HCT116 (cell line): ENCODE results near the gene HOXA1. TPM values are rescaled to one million over a fixed set of nuclear protein-coding genes. Genes with fewer than 3 reads are reported as not detected.

ENCODE experiments used
- ATAC-seq: fragments of 200-7000 bp; cut with Tn5 transposase; 2 replicates; pipeline ENCODE4 v1.9.1; 2020; ENCODE audit warnings: mild to moderate bottlenecking, moderate library complexity
- BruUV-seq: library from RNA; stranded (reverse); fragments of 400-500 nt; replicated peaks from 2 replicates; lab custom pipeline; 2021; lab: Mats Ljungman, UMichigan
- CTCF ChIA-PET: fragments of 300-600 bp; sonication (Branson Sonifier 250); formaldehyde crosslinking; loops from one replicate; lab custom pipeline; 2021; ENCODE audit warnings: antibody characterized with exemption; lab: Charles Lee
- POLR2A ChIA-PET: fragments of 300-600, 350-600 bp; sonication (Branson Sonifier 250); formaldehyde crosslinking; loops from one replicate; lab custom pipeline; 2021; ENCODE audit warnings: antibody characterized with exemption; lab: Charles Lee
- RAD21 ChIA-PET, 2 experiments: fragments of 300-600 bp; sonication (Branson Sonifier 250); formaldehyde crosslinking; loops; one replicate each; lab custom pipeline; 2023; ENCODE audit warnings: low total read pairs in 2 of 2; ENCODE audit not compliant: uncharacterized antibody in 2 of 2, unreplicated experiment in 2 of 2, low non-redundant PET in 1 of 2; lab: Charles Lee
- DNase-seq: peaks from one replicate; pipeline ENCODE4 v3.0.0-alpha.2; 2010; ENCODE audit warnings: low read depth, low spot score
- H2AFZ ChIP-seq: fragments of 200-600 bp; shearing (Covaris generic), sonication (generic); 2 replicates; pipeline ENCODE4 v1.6.1; 2017; ENCODE audit warnings: low read depth, mixed run types, mixed read lengths, antibody characterized with exemption, low read length; ENCODE audit not compliant: poor library complexity, severe bottlenecking
- H3K27ac ChIP-seq: 2 replicates; pipeline ENCODE4 v1.5.1; 2012; ENCODE audit warnings: low read depth, low read length
- H3K27me3 ChIP-seq: fragments of 200-600 bp; sonication (generic); 2 replicates; pipeline ENCODE4 v1.6.1; 2016; ENCODE audit warnings: mixed run types, low read length, mixed read lengths; ENCODE audit not compliant: insufficient read depth
- H3K36me3 ChIP-seq, 2 experiments: fragments of 200-500 bp in 1 of 2; fragments of 200-600 bp in 1 of 2; sonication (Bioruptor generic) in 1 of 2; sonication (generic) in 1 of 2; 2 replicates each; pipeline versions ENCODE4 v1.5.1 to v1.6.1; 2014 to 2016; ENCODE audit warnings: low read length in 2 of 2, inconsistent platforms in 1 of 2, mixed read lengths in 1 of 2, mixed run types in 1 of 2; ENCODE audit not compliant: insufficient read depth in 2 of 2, control insufficient read depth in 1 of 2
- H3K4me1 ChIP-seq, 2 experiments: fragments of 200-600 bp in 1 of 2; sonication (generic) in 1 of 2; 2 replicates each; pipeline versions ENCODE4 v1.5.1 to v1.6.1; 2012 to 2017; ENCODE audit warnings: low read length in 2 of 2, inconsistent platforms in 1 of 2, mild to moderate bottlenecking in 1 of 2, mixed read lengths in 1 of 2, mixed run types in 1 of 2, moderate library complexity in 1 of 2; ENCODE audit not compliant: insufficient read depth in 2 of 2, control insufficient read depth in 1 of 2
- H3K4me2 ChIP-seq: fragments of 200-600 bp; sonication (generic); 2 replicates; pipeline ENCODE4 v1.6.1; 2017; ENCODE audit warnings: mixed run types, low read length, mixed read lengths
- H3K4me3 ChIP-seq, 2 experiments: fragments of 200-600 bp in 1 of 2; sonication (generic) in 1 of 2; replicated peaks in 1 of 2; 2 replicates each; pipeline ENCODE4 v1.5.1; 2011 to 2016; ENCODE audit warnings: low read length in 2 of 2, control low read depth in 1 of 2, low read depth in 1 of 2, mild to moderate bottlenecking in 1 of 2, mixed read lengths in 1 of 2, mixed run types in 1 of 2
- H3K79me2 ChIP-seq: fragments of 200-600 bp; sonication (generic); 2 replicates; pipeline ENCODE4 v1.6.1; 2017; ENCODE audit warnings: mild to moderate bottlenecking, mixed run types, low read length, moderate library complexity, mixed read lengths; ENCODE audit not compliant: insufficient read depth
- H3K9ac ChIP-seq: fragments of 200-600 bp; sonication (generic); 2 replicates; pipeline ENCODE4 v1.6.1; 2016; ENCODE audit warnings: low read length, mixed read lengths
- H3K9me2 ChIP-seq: fragments of 200-600 bp; sonication (generic), shearing (Covaris generic); 2 replicates; pipeline ENCODE4 v1.6.1; 2017; ENCODE audit warnings: mixed run types, mild to moderate bottlenecking, moderate library complexity; ENCODE audit not compliant: insufficient read depth
- H3K9me3 ChIP-seq, 2 experiments: fragments of 200-500 bp in 1 of 2; fragments of 200-600 bp in 1 of 2; sonication (Bioruptor generic) in 1 of 2; sonication (generic) in 1 of 2; 2 replicates each; pipeline ENCODE4 v1.6.1; 2014 to 2017; ENCODE audit warnings: low read length in 2 of 2, mixed read lengths in 2 of 2, inconsistent platforms in 1 of 2, low read depth in 1 of 2, mild to moderate bottlenecking in 1 of 2, mixed run types in 1 of 2, moderate library complexity in 1 of 2; ENCODE audit not compliant: control insufficient read depth in 1 of 2, insufficient read depth in 1 of 2
- H4K20me1 ChIP-seq: fragments of 200-600 bp; sonication (generic), shearing (Covaris generic); 2 replicates; pipeline ENCODE4 v1.6.1; 2017; ENCODE audit warnings: mixed run types, mild to moderate bottlenecking, moderate library complexity; ENCODE audit not compliant: insufficient read depth
- CBX3 ChIP-seq: IDR thresholded peaks from 2 replicates; pipeline ENCODE4 v1.6.1; 2012; ENCODE audit warnings: low read depth
- CEBPB ChIP-seq: IDR thresholded peaks from 2 replicates; pipeline ENCODE4 v1.6.1; 2012; ENCODE audit warnings: low read depth
- EGR1 ChIP-seq: IDR thresholded peaks from 2 replicates; pipeline ENCODE4 v1.6.1; 2012; ENCODE audit warnings: low read depth
- ELF1 ChIP-seq: IDR thresholded peaks from 2 replicates; pipeline ENCODE4 v1.6.1; 2012; ENCODE audit warnings: low read depth, borderline replicate concordance
- EZH2 ChIP-seq: fragments of 200-600 bp; sonication (generic); IDR thresholded peaks from 2 replicates; pipeline ENCODE4 v1.6.1; 2017; ENCODE audit warnings: antibody characterized with exemption, mixed run types
- EZH2phosphoT487 ChIP-seq: fragments of 200-600 bp; IDR thresholded peaks from 2 replicates; pipeline ENCODE4 v1.6.1; 2018; ENCODE audit warnings: antibody characterized with exemption, borderline replicate concordance
- FOSL1 ChIP-seq: IDR thresholded peaks from 2 replicates; pipeline ENCODE4 v1.6.1; 2012; ENCODE audit warnings: low read depth
- JUND ChIP-seq: IDR thresholded peaks from 2 replicates; pipeline ENCODE4 v1.6.1; 2012
- POLR2AphosphoS5 ChIP-seq: IDR thresholded peaks from 2 replicates; pipeline ENCODE4 v1.6.1; 2011; ENCODE audit warnings: mild to moderate bottlenecking, low read depth, low read length, moderate library complexity
- RAD21 ChIP-seq: IDR thresholded peaks from 2 replicates; pipeline ENCODE4 v1.6.1; 2012; ENCODE audit warnings: low read depth, mild to moderate bottlenecking
- SIN3A ChIP-seq: IDR thresholded peaks from 2 replicates; pipeline ENCODE4 v1.6.1; 2012; ENCODE audit warnings: low read depth
- TCF7L2 ChIP-seq: IDR thresholded peaks from 2 replicates; pipeline ENCODE4 v1.7.0; 2011; ENCODE audit warnings: borderline replicate concordance, inconsistent platforms; ENCODE audit not compliant: insufficient read depth, insufficient read length; ENCODE audit errors: extremely low read depth
- YY1 ChIP-seq: IDR thresholded peaks from 2 replicates; pipeline ENCODE4 v1.6.1; 2011; ENCODE audit warnings: low read length, low read depth, moderate library complexity, mild to moderate bottlenecking; ENCODE audit not compliant: insufficient replicate concordance; ENCODE audit errors: extremely low read depth
- ZFX ChIP-seq: fragments of 450-650 bp; IDR thresholded peaks from 2 replicates; pipeline ENCODE4 v1.6.1; 2017
- intact Hi-C: fragments of 100-400 bp; cut with micrococcal nuclease; formaldehyde crosslinking; loops from 2 replicates; pipeline ENCODE4 v1.10.0; 2022
- total RNA-seq: library from RNA; stranded (reverse); gene quantifications from one replicate; pipeline ENCODE4 v1.2.1, GENCODE V29; 2021; ENCODE audit not compliant: unreplicated experiment
- TF ChIP-seq, protein P1 (sequence below): IDR thresholded peaks from 2 replicates; pipeline ENCODE4 v1.6.1; 2012
- TF ChIP-seq, protein P2 (sequence below), 3 experiments: fragments of 200-600 bp in 1 of 3; sonication (generic) in 1 of 3; IDR thresholded peaks in 2 of 3; conservative IDR thresholded peaks in 1 of 3; 2 replicates each; pipeline ENCODE4 v1.5.1; 2012 to 2017; ENCODE audit warnings: low read depth in 2 of 3, low read length in 2 of 3, antibody characterized with exemption in 1 of 3, borderline replicate concordance in 1 of 3, control low read depth in 1 of 3, mild to moderate bottlenecking in 1 of 3, mixed read lengths in 1 of 3, mixed run types in 1 of 3, moderate library complexity in 1 of 3; ENCODE audit not compliant: insufficient read depth in 1 of 3
- TF ChIP-seq, protein P3 (sequence below): IDR thresholded peaks from 2 replicates; pipeline ENCODE4 v1.6.1; 2011; ENCODE audit warnings: mild to moderate bottlenecking, low read length, moderate library complexity; ENCODE audit not compliant: insufficient replicate concordance; ENCODE audit errors: extremely low read depth
- TF ChIP-seq, protein P4 (sequence below): IDR thresholded peaks from 2 replicates; pipeline ENCODE4 v1.6.1; 2012
- TF ChIP-seq, protein P5 (sequence below): IDR thresholded peaks from 2 replicates; pipeline ENCODE4 v1.6.1; 2012; ENCODE audit warnings: low read depth

The HOXA1 gene
- total RNA-seq, 1 experiment from 2014 or later, result 2.8 TPM

DNA sequence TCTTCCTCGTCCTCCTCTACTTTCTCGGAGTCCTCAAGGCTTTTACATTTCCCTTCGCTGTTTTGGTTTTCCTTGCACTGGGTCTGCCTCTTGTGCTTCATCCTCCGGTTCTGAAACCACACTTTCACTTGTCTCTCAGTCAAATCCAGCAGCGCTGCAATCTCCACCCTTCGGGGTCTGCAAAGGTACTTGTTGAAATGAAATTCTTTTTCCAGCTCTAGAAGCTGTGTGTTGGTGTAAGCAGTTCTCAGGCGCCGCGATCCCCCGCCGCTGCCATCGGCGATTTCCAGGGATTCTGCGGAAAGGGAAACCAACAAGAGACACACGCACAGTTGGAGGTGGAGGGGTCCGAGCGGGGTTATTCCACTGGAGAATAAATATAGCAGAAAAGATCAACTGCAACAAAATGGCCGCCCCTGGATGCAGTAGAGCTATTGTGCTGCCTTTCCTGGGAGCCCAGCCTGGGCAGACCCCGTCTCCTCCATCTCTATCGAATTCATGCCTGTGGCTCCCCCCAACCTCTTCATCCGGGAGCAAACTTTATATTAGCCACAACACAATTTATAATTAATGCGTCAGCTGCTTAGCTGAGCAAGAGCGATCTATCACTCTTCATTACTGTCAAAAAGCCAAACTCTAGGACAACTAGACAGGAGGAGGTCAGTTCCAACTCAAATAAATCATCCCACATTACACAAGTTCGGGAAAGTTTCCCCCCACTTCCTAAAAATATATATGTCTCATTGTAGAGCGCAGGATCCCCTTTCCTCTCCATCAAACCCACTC is 5.6 kb upstream of the HOXA1 start:
- Histone ChIP-seq H3K9me2 (no peaks in the 10 kb centered on the region), H4K20me1 (no peaks in the 10 kb centered on the region), H3K9me3 (no peaks in the 10 kb centered on the region), H3K27ac (no peak overlapping the region), H2AFZ (no peak overlapping the region), H3K4me2 (no peak overlapping the region), H3K36me3 (no peaks in the 10 kb centered on the region), H3K27me3 (no peaks in the 10 kb centered on the region), H3K79me2 (peaks cover 25% of the 10 kb centered on the region), H3K4me1 (peaks cover 8 to 10% of the 10 kb centered on the region in 2 experiments; a peak in 3 of 4 replicates), H3K4me3 (no peak overlapping the region), H3K9ac (no peak overlapping the region)
- RAD21 ChIA-PET, result no interaction called here
- POLR2A ChIA-PET, result no interaction called here
- DNase-seq, result no peak
- ATAC-seq, result no peak
- TF ChIP-seq TCF7L2 (no peak), SIN3A (no peak), CBX3 (no peak), FOSL1 (no peak), CEBPB (no peak), ELF1 (no peak), EZH2 (no peak), ZFX (no peak), EGR1 (no peak), EZH2phosphoT487 (no peak), JUND (no peak), POLR2AphosphoS5 (no peak), RAD21 (no peak), YY1 (no peak)
- TF ChIP-seq, protein P1, sequence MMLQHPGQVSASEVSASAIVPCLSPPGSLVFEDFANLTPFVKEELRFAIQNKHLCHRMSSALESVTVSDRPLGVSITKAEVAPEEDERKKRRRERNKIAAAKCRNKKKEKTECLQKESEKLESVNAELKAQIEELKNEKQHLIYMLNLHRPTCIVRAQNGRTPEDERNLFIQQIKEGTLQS, result no peak
- TF ChIP-seq, protein P2, sequence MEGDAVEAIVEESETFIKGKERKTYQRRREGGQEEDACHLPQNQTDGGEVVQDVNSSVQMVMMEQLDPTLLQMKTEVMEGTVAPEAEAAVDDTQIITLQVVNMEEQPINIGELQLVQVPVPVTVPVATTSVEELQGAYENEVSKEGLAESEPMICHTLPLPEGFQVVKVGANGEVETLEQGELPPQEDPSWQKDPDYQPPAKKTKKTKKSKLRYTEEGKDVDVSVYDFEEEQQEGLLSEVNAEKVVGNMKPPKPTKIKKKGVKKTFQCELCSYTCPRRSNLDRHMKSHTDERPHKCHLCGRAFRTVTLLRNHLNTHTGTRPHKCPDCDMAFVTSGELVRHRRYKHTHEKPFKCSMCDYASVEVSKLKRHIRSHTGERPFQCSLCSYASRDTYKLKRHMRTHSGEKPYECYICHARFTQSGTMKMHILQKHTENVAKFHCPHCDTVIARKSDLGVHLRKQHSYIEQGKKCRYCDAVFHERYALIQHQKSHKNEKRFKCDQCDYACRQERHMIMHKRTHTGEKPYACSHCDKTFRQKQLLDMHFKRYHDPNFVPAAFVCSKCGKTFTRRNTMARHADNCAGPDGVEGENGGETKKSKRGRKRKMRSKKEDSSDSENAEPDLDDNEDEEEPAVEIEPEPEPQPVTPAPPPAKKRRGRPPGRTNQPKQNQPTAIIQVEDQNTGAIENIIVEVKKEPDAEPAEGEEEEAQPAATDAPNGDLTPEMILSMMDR (IDR thresholded peaks at IDR 0.05 in 2 of 3, conservative IDR thresholded peaks at IDR 0.05 in 1 of 3; ENCODE audit: borderline replicate concordance in 1 of 3, insufficient read depth in 1 of 3, low read depth in 2 of 3, low read length in 2 of 3), result no peak
- TF ChIP-seq, protein P3, sequence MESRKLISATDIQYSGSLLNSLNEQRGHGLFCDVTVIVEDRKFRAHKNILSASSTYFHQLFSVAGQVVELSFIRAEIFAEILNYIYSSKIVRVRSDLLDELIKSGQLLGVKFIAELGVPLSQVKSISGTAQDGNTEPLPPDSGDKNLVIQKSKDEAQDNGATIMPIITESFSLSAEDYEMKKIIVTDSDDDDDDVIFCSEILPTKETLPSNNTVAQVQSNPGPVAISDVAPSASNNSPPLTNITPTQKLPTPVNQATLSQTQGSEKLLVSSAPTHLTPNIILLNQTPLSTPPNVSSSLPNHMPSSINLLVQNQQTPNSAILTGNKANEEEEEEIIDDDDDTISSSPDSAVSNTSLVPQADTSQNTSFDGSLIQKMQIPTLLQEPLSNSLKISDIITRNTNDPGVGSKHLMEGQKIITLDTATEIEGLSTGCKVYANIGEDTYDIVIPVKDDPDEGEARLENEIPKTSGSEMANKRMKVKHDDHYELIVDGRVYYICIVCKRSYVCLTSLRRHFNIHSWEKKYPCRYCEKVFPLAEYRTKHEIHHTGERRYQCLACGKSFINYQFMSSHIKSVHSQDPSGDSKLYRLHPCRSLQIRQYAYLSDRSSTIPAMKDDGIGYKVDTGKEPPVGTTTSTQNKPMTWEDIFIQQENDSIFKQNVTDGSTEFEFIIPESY, result no peak
- TF ChIP-seq, protein P4, sequence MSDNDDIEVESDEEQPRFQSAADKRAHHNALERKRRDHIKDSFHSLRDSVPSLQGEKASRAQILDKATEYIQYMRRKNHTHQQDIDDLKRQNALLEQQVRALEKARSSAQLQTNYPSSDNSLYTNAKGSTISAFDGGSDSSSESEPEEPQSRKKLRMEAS, result no peak
- TF ChIP-seq, protein P5, sequence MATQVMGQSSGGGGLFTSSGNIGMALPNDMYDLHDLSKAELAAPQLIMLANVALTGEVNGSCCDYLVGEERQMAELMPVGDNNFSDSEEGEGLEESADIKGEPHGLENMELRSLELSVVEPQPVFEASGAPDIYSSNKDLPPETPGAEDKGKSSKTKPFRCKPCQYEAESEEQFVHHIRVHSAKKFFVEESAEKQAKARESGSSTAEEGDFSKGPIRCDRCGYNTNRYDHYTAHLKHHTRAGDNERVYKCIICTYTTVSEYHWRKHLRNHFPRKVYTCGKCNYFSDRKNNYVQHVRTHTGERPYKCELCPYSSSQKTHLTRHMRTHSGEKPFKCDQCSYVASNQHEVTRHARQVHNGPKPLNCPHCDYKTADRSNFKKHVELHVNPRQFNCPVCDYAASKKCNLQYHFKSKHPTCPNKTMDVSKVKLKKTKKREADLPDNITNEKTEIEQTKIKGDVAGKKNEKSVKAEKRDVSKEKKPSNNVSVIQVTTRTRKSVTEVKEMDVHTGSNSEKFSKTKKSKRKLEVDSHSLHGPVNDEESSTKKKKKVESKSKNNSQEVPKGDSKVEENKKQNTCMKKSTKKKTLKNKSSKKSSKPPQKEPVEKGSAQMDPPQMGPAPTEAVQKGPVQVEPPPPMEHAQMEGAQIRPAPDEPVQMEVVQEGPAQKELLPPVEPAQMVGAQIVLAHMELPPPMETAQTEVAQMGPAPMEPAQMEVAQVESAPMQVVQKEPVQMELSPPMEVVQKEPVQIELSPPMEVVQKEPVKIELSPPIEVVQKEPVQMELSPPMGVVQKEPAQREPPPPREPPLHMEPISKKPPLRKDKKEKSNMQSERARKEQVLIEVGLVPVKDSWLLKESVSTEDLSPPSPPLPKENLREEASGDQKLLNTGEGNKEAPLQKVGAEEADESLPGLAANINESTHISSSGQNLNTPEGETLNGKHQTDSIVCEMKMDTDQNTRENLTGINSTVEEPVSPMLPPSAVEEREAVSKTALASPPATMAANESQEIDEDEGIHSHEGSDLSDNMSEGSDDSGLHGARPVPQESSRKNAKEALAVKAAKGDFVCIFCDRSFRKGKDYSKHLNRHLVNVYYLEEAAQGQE, result no peak
- BruUV-seq, result no TSS peak
- intact Hi-C loops, result no loop called here
- CTCF ChIA-PET, result no interaction called here
